ENCODE results near the gene GALNT6. TPM values are rescaled to one million over a fixed set of nuclear protein-coding genes. Genes with fewer than 3 reads are reported as not detected.
A peak's percentile ranks its signal among the peaks of the same experiment; 100 is the strongest.

The GALNT6 gene
- total and polyA plus RNA-seq, 2 donors (not counting 1 experiment from before 2014, with no cell fraction given), result 25.2 to 115 TPM

- peaks cover 12% of the 10 kb centered on the region for H3K4me1 ChIP-seq (ENCODE audit: control insufficient read depth, extremely low read depth, insufficient read depth, low read length)
- H4K20me1 ChIP-seq (ENCODE audit: control insufficient read depth, extremely low read depth, insufficient read depth, low read length), result no peaks in the 10 kb centered on the region
- TF ChIP-seq EZH2 (IDR thresholded peaks at IDR 0.05; ENCODE audit: low read length, missing control alignments) (no peak), CTCF (conservative IDR thresholded peaks at IDR 0.05 in 1 of 2, IDR thresholded peaks at IDR 0.05 in 1 of 2; ENCODE audit: low read depth in 1 of 2, low read length in 2 of 2) (no peak)
- H3K79me2 ChIP-seq (ENCODE audit: control insufficient read depth, insufficient read depth, low read length), result no peaks in the 10 kb centered on the region
- H2AFZ ChIP-seq (ENCODE audit: low read length), result no peak overlapping the region
- no peak overlapping the region for H3K9ac ChIP-seq (ENCODE audit: insufficient read depth, low read length)
- no peaks in the 10 kb centered on the region for H3K27me3 ChIP-seq (ENCODE audit: control insufficient read depth, insufficient read depth, low read length)
- peaks cover 15% of the 10 kb centered on the region for H3K36me3 ChIP-seq (ENCODE audit: control insufficient read depth, insufficient read depth, low read length)
- DNase-seq (ENCODE audit: low read depth in 2 of 2), result no peak
- no peak overlapping the region for H3K4me3 ChIP-seq (replicated peaks in 1 of 4; ENCODE audit: control extremely low read depth in 1 of 4, insufficient read depth in 1 of 4, low read depth in 3 of 4, low read length in 4 of 4)
- H3K4me2 ChIP-seq (ENCODE audit: extremely low read depth, insufficient read depth, low read length), result no peak overlapping the region
- no peak overlapping the region for H3K27ac ChIP-seq (ENCODE audit: insufficient read depth, low read length)
- no peaks in the 10 kb centered on the region for H3K9me3 ChIP-seq (ENCODE audit: control insufficient read depth, insufficient read depth, low read depth, low read length)
Measured at GRCh38 chr12:51378749-51379148, 12.5 kb downstream of the GALNT6 start.

GRCh38 chr12:51377099-51377984, 13.9 kb downstream of the GALNT6 start:
- H3K4me3 ChIP-seq (replicated peaks in 1 of 4; ENCODE audit: control extremely low read depth in 1 of 4, insufficient read depth in 1 of 4, low read depth in 3 of 4, low read length in 4 of 4), result no peak overlapping the region
- TF ChIP-seq CTCF (conservative IDR thresholded peaks at IDR 0.05 in 1 of 2, IDR thresholded peaks at IDR 0.05 in 1 of 2; ENCODE audit: low read depth in 1 of 2, low read length in 2 of 2) (no peak), EZH2 (IDR thresholded peaks at IDR 0.05; ENCODE audit: low read length, missing control alignments) (no peak)
- H3K27ac ChIP-seq (ENCODE audit: insufficient read depth, low read length), result no peak overlapping the region
- no peaks in the 10 kb centered on the region for H3K79me2 ChIP-seq (ENCODE audit: control insufficient read depth, insufficient read depth, low read length)
- no peak overlapping the region for H2AFZ ChIP-seq (ENCODE audit: low read length)
- H3K9me3 ChIP-seq (ENCODE audit: control insufficient read depth, insufficient read depth, low read depth, low read length), result no peaks in the 10 kb centered on the region
- peaks cover 18% of the 10 kb centered on the region for H3K36me3 ChIP-seq (ENCODE audit: control insufficient read depth, insufficient read depth, low read length)
- peaks cover 17% of the 10 kb centered on the region for H3K4me1 ChIP-seq (ENCODE audit: control insufficient read depth, extremely low read depth, insufficient read depth, low read length)
- no peak overlapping the region for H3K4me2 ChIP-seq (ENCODE audit: extremely low read depth, insufficient read depth, low read length)
- H3K9ac ChIP-seq (ENCODE audit: insufficient read depth, low read length), result no peak overlapping the region
- no peaks in the 10 kb centered on the region for H3K27me3 ChIP-seq (ENCODE audit: control insufficient read depth, insufficient read depth, low read length)
- DNase-seq (ENCODE audit: low read depth in 2 of 2), result peak in 1 of 2 donors; percentile 39
- H4K20me1 ChIP-seq (ENCODE audit: control insufficient read depth, extremely low read depth, insufficient read depth, low read length), result no peaks in the 10 kb centered on the region

GRCh38 chr12:51374856-51375255, 16.4 kb downstream of the GALNT6 start:
- H3K27me3 ChIP-seq (ENCODE audit: control insufficient read depth, insufficient read depth, low read length), result no peaks in the 10 kb centered on the region
- DNase-seq (ENCODE audit: low read depth in 2 of 2), result no peak
- peaks cover 16% of the 10 kb centered on the region for H3K36me3 ChIP-seq (ENCODE audit: control insufficient read depth, insufficient read depth, low read length)
- no peak overlapping the region for H3K4me3 ChIP-seq (replicated peaks in 1 of 4; ENCODE audit: control extremely low read depth in 1 of 4, insufficient read depth in 1 of 4, low read depth in 3 of 4, low read length in 4 of 4)
- H3K4me2 ChIP-seq (ENCODE audit: extremely low read depth, insufficient read depth, low read length), result no peak overlapping the region
- H2AFZ ChIP-seq (ENCODE audit: low read length), result peak overlapping the region; percentile 5
- H3K79me2 ChIP-seq (ENCODE audit: control insufficient read depth, insufficient read depth, low read length), result no peaks in the 10 kb centered on the region
- H3K9ac ChIP-seq (ENCODE audit: insufficient read depth, low read length), result no peak overlapping the region
- peak overlapping the region; percentile 48 for H3K27ac ChIP-seq (ENCODE audit: insufficient read depth, low read length)
- H4K20me1 ChIP-seq (ENCODE audit: control insufficient read depth, extremely low read depth, insufficient read depth, low read length), result no peaks in the 10 kb centered on the region
- peaks cover 31% of the 10 kb centered on the region for H3K4me1 ChIP-seq (ENCODE audit: control insufficient read depth, extremely low read depth, insufficient read depth, low read length)
- no peaks in the 10 kb centered on the region for H3K9me3 ChIP-seq (ENCODE audit: control insufficient read depth, insufficient read depth, low read depth, low read length)
- TF ChIP-seq CTCF (conservative IDR thresholded peaks at IDR 0.05 in 1 of 2, IDR thresholded peaks at IDR 0.05 in 1 of 2; ENCODE audit: low read depth in 1 of 2, low read length in 2 of 2) (no peak), EZH2 (IDR thresholded peaks at IDR 0.05; ENCODE audit: low read length, missing control alignments) (no peak)
